Cardiac fibroblast (primary cell): Measurements from ENCODE around the gene KCNIP4.

Experiments
- DNase-seq, 2 donors: peaks; one replicate each; pipeline versions ENCODE4 v3.0.0 to v3.0.0-alpha.2; 2010; ENCODE audit warnings: low read depth in 2 of 2
- H3K4me3 ChIP-seq, 2 donors: replicated peaks in 1 of 2; 1 replicate in 1 of 2; 2 replicates in 1 of 2; pipeline ENCODE4 v1.5.1; 2011; ENCODE audit warnings: low read depth in 2 of 2, low read length in 2 of 2, mild to moderate bottlenecking in 2 of 2, moderate library complexity in 1 of 2
- CTCF ChIP-seq: IDR thresholded peaks from one replicate; pipeline ENCODE4 v1.5.1; 2011; ENCODE audit warnings: low read depth, mild to moderate bottlenecking, low read length, inconsistent platforms

KCNIP4 gene

GRCh38 chr4:21410372-21410771 is 538.2 kb downstream of the KCNIP4 start:
- no peak for DNase-seq
- TF ChIP-seq CTCF = no peak
- no peak overlapping the region for H3K4me3 ChIP-seq

DNA sequence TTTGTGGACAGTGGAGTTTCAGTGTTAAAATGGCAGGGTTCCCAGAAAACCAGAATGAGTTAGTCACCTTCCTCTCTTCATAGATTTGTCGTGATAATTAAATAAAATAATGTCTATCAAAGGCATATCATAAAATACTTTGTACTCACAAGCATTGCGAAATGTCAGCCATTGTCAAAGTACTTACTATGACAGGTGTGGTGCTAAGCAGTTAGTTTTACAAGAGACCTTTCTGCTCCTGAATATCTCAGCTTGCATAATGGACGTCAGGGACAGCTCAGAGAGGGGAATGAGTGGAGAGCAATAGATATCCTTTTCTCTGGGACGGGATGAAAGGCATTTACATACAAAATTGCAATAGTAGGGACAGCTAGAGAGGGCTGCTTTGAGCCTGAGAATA is 560.9 kb downstream of the KCNIP4 start:
- no peak for DNase-seq

DNA sequence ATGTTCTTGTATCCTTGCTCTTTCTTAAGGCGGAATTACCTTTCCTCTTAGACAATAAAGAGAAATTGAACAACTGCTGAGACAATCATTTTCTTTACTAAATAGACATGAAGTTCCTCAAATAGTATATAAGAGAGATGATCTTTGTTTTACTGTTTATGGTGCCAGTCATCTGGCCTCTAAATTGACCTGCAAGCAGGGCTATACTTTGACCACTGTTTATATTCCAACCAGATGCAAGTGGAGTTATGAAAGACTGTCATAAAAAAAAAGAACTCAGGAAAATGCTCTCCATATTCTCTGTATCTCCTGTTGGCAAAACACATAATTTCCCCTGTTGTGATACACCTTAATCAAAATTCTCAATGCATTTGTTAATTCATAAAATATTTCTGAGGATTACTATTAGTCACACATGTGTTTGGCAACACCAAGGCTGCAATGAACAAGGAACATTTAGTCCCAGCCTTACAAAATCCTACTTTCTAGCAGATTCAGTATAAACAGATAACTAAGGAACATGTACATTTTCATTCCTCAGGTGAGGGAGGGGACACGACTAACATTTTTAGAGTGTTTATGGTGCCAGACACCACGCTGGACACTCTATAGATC is 562.3 kb downstream of the KCNIP4 start:
- TF ChIP-seq CTCF = no peak
- DNase-seq = no peak

More for the DNA sequence above, 560.9 kb downstream of the KCNIP4 start:
- TF ChIP-seq CTCF = no peak
- H3K4me3 ChIP-seq = no peak overlapping the region

GRCh38 chr4:21385706-21386105 is 562.9 kb downstream of the KCNIP4 start:
- no peak overlapping the region for H3K4me3 ChIP-seq
- DNase-seq = no peak
- TF ChIP-seq CTCF = no peak

More for the DNA sequence above, 562.3 kb downstream of the KCNIP4 start:
- no peak overlapping the region for H3K4me3 ChIP-seq

- DNase-seq = no peak
- no peak overlapping the region for H3K4me3 ChIP-seq
- no peak for TF ChIP-seq CTCF
These were observed 564.0 kb downstream of the KCNIP4 start for GRCh38 chr4:21384609-21385008.

GRCh38 chr4:21380861-21381260 is 567.7 kb downstream of the KCNIP4 start:
- no peak for DNase-seq
- no peak overlapping the region for H3K4me3 ChIP-seq
- TF ChIP-seq CTCF = no peak

GRCh38 chr4:21377046-21377445 is 571.5 kb downstream of the KCNIP4 start:
- H3K4me3 ChIP-seq = no peak overlapping the region
- TF ChIP-seq CTCF = no peak
- no peak for DNase-seq
